Sigmoid colon (tissue), 7 donors: ENCODE measurements around the gene S100A1. TPM values are rescaled to one million over a fixed set of nuclear protein-coding genes. Genes with fewer than 3 reads are reported as not detected.

ENCODE experiments used
- DNase-seq: peaks from one replicate; pipeline ENCODE4 v3.0.0-alpha.2; 2019
- H3K27ac ChIP-seq, 4 donors: fragments of 200-600 bp; sonication (generic); one replicate each; pipeline ENCODE4 v1.5.1; 2016 to 2019; ENCODE audit warnings: mild to moderate bottlenecking in 1 of 4
- H3K27me3 ChIP-seq, 3 donors: fragments of 200-600 bp; sonication (generic); one replicate each; pipeline ENCODE4 v1.5.1; 2019; ENCODE audit warnings: mild to moderate bottlenecking in 1 of 3
- H3K36me3 ChIP-seq, 4 donors: fragments of 200-600 bp; sonication (generic); one replicate each; pipeline ENCODE4 v1.5.1; 2016 to 2019
- H3K4me1 ChIP-seq, 4 donors: fragments of 200-600 bp; sonication (generic); one replicate each; pipeline ENCODE4 v1.5.1; 2017 to 2019
- H3K4me3 ChIP-seq, 4 donors: fragments of 200-600 bp; sonication (generic); one replicate each; pipeline ENCODE4 v1.5.1; 2017 to 2019; ENCODE audit warnings: mild to moderate bottlenecking in 2 of 4, moderate library complexity in 1 of 4
- H3K9me3 ChIP-seq, 4 donors: fragments of 200-600 bp in 3 of 4; sonication (generic) in 3 of 4; one replicate each; pipeline versions ENCODE4 v1.5.1 to v1.6.1; 2013 to 2019
- CTCF ChIP-seq, 4 experiments: fragments of 450-650 bp in 3 of 4; fragments of 200-600 bp in 1 of 4; IDR thresholded peaks; one replicate each; pipeline ENCODE4 v1.5.1; 2016 to 2019; ENCODE audit warnings: antibody characterized with exemption in 4 of 4, mild to moderate bottlenecking in 3 of 4, moderate library complexity in 2 of 4
- EP300 ChIP-seq, 4 donors: sonication (generic); formaldehyde crosslinking; IDR thresholded peaks; one replicate each; pipeline ENCODE4 v1.6.1; 2017; ENCODE audit warnings: antibody characterized with exemption in 4 of 4
- POLR2A ChIP-seq, 2 donors: fragments of 450-650 bp; IDR thresholded peaks; one replicate each; pipeline ENCODE4 v1.6.1; 2016; ENCODE audit warnings: antibody characterized with exemption in 2 of 2, mild to moderate bottlenecking in 2 of 2, moderate library complexity in 2 of 2
- POLR2AphosphoS5 ChIP-seq, 4 donors: sonication (generic); formaldehyde crosslinking; IDR thresholded peaks; one replicate each; pipeline ENCODE4 v1.6.1; 2017; ENCODE audit warnings: antibody characterized with exemption in 4 of 4
- WGBS, 2 donors: extraction: QIAGEN DNeasy Blood & Tissue Kit; methylation state at CpG; one replicate each; pipeline ENCODE4 v1.1.7; 2013; 5-methylcytosine and 5-hydroxymethylcytosine counted together
- intact Hi-C: fragments of 100-400 bp; cut with DNase I; formaldehyde crosslinking; loops from one replicate; pipeline ENCODE4 v1.15.1; 2023
- polyA plus RNA-seq, 3 donors: library from polyadenylated mRNA; stranded (reverse); fragments of 200-250 nt; gene quantifications; one replicate each; pipeline ENCODE4 v1.2.3, GENCODE V29; 2013
- total RNA-seq, 4 donors: library from RNA; depleted of rRNA; stranded (reverse); fragments of >200 nt; gene quantifications; one replicate each; pipeline ENCODE4 v1.1.0, GENCODE V29; 2016
- donor health status: healthy with polysubstance abuse.
- donor health status: Bipolar disorder and iron deficiency.
- donor health status: healthy.

Gene S100A1
- total and polyA plus RNA-seq, 7 donors, result 2.3 to 22.2 (median 6.6) TPM

DNA sequence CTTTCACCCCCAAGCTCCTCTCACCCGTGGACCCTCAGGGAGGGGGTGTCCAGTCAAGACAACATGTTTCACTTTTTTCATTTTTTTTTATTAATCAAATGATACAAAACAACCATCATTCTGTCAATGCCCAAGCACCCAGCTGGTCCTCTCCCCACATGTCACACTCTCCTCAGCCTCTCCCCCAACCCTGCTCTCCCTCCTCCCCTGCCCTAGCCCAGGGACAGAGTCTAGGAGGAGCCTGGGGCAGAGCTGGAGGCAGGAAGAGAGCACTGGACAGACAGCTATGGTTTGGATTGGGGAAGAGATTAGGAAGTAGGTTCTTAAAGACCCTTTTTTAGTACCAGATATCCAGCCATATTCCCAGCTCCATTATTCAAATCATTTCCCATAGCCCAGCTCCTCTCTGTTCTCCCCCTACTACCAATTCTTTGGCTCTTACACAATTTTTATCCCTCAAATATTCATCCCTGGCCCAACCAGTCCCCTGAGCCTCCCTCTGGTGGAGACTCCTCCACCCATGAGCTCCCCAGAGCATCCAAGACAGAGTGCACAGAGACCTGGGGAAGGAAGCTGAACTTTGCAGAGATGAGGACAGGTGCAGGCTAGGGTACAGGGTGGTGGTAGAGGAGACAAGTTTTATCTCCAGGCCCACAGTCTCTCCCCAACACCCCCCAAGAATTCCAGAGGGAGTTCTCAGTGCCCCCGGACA is 13.9 kb upstream of the S100A1 start:
- peaks cover 0 to 11% (median 8%) of the 10 kb centered on the region in 4 donors for H3K36me3 ChIP-seq
- H3K27me3 ChIP-seq, result no peaks in the 10 kb centered on the region
- DNase-seq, result no peak
- intact Hi-C loops, result loop anchor here (5.0 kb wide), 1 partner anchor 82 kb away; no protein-coding TSS in a partner anchor
- 57 to 79% methylated on average over 2 of the region's 2 CpGs for WGBS, 2 donors
- TF ChIP-seq EP300 (IDR thresholded peaks at IDR 0.05) (no peak), CTCF (IDR thresholded peaks at IDR 0.05) (no peak), POLR2AphosphoS5 (IDR thresholded peaks at IDR 0.05) (no peak), POLR2A (IDR thresholded peaks at IDR 0.05) (no peak)
- H3K4me1 ChIP-seq, result peaks cover 0 to 50% (median 42%) of the 10 kb centered on the region in 4 donors
- H3K9me3 ChIP-seq, result no peaks in the 10 kb centered on the region
- no peak overlapping the region for H3K27ac ChIP-seq
- no peak overlapping the region for H3K4me3 ChIP-seq

GRCh38 chr1:153614906-153615305 is 13.3 kb upstream of the S100A1 start:
- Histone ChIP-seq H3K4me3 (no peak overlapping the region), H3K27me3 (no peaks in the 10 kb centered on the region), H3K36me3 (peaks cover 0 to 17% (median 10%) of the 10 kb centered on the region in 4 donors), H3K9me3 (no peaks in the 10 kb centered on the region), H3K27ac (no peak overlapping the region), H3K4me1 (peaks cover 0 to 44% (median 36%) of the 10 kb centered on the region in 4 donors)
- no peak for DNase-seq
- no peak for TF ChIP-seq CTCF (IDR thresholded peaks at IDR 0.05)
- no peak for TF ChIP-seq EP300 (IDR thresholded peaks at IDR 0.05)
- no peak for TF ChIP-seq POLR2A (IDR thresholded peaks at IDR 0.05)
- no peak for TF ChIP-seq POLR2AphosphoS5 (IDR thresholded peaks at IDR 0.05)
- intact Hi-C loops, result loop anchor here (5.0 kb wide), 2 partner anchors 83 to 103 kb away; no protein-coding TSS in a partner anchor
- 90 to 92% methylated on average over 7 of the region's 7 CpGs for WGBS, 2 donors

DNA sequence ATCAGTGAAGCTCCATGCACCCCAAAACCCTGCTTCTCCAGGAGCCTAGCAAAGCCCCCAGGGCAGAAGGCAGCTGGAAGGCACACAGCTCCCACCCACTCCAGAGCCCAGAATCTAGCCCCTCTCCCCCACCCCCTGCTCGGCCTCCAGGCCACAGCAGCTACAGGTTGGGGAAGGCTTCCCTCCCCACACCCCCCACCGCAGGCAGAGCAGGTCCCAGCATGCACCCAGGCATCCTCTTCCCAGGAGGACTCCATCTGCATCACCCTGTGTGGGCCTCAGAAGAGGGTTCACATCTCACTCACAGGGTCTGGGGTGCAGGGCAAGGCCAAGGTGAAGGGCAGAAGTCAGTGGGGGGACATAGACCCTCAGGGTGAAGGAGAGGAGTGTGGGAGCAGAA is 12.8 kb upstream of the S100A1 start:
- no peak overlapping the region for H3K4me3 ChIP-seq
- peaks cover 0 to 22% (median 10%) of the 10 kb centered on the region in 4 donors for H3K36me3 ChIP-seq
- no peak for DNase-seq
- intact Hi-C loops, result loop anchor here (5.0 kb wide), 1 partner anchor 103 kb away; no protein-coding TSS in a partner anchor
- H3K4me1 ChIP-seq, result peaks cover 0 to 39% (median 31%) of the 10 kb centered on the region in 4 donors
- H3K27me3 ChIP-seq, result no peaks in the 10 kb centered on the region
- H3K27ac ChIP-seq, result no peak overlapping the region
- TF ChIP-seq EP300 (IDR thresholded peaks at IDR 0.05) (no peak), POLR2A (IDR thresholded peaks at IDR 0.05) (no peak), POLR2AphosphoS5 (IDR thresholded peaks at IDR 0.05) (no peak), CTCF (IDR thresholded peaks at IDR 0.05) (no peak)
- WGBS, 2 donors, result 49 to 82% methylated on average over 2 of the region's 2 CpGs
- no peaks in the 10 kb centered on the region for H3K9me3 ChIP-seq

DNA sequence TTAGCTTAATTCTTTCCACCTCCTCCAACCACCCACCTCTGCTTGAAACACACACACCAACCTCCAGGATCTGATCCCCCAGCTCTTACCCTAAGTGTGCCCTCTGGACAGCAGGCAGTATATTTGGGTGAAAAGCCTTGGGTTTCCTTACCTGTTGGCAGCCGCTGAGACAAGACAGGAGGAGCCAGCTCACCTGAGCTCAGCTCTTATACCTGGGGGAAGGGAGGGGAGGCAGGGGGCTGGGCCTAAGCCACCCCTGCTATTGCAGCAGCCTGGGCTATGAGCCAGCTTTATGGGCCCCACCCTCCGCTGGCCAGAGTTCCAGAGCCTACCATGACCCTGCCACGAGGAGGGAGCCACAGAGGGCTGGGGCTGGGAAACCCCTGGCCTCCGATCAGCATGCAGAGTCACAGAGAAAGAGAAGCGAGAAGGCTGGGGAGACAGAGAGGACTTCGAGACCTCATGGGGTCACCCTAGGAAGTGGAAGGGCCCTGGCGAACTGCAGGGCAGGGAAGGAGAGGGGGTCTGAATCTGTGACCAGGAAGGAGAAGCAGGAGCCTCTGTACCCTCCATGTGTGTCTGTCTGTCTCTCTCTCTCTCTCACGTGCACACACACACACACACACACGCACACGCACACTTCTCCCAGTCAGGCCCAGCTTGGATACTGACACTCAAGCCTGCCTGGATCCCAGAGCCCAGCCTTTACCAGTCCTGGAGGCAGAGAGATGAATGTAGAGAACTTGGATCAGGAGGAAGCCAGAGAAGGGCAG is 11.9 kb upstream of the S100A1 start, which contains the start of gene S100A14:
S100A14 (minus strand) TSS at position 182 of the 773 bp plus-strand sequence. CDS start 467 bp downstream, outside the sequence.
- peaks cover 0 to 30% (median 22%) of the 10 kb centered on the region in 4 donors for H3K4me1 ChIP-seq
- no peaks in the 10 kb centered on the region for H3K27me3 ChIP-seq
- no peaks in the 10 kb centered on the region for H3K9me3 ChIP-seq
- 15 to 59% methylated on average over 10 of the region's 10 CpGs for WGBS, 2 donors
- H3K27ac ChIP-seq, result peak within 1 kb of the TSS in 3 of 4 donors; percentile 7 to 13 (median 10)
- peaks cover 0 to 25% (median 10%) of the 10 kb centered on the region in 4 donors for H3K36me3 ChIP-seq
- H3K4me3 ChIP-seq, result no peak within 1 kb of the TSS
- intact Hi-C loops, result loop anchor here (2.0 to 5.0 kb wide), 2 partner anchors 44 to 104 kb away; no protein-coding TSS in a partner anchor
- no peak for DNase-seq
- TF ChIP-seq POLR2A (IDR thresholded peaks at IDR 0.05), result peak in 1 of 2 donors; percentile 41
- TF ChIP-seq POLR2AphosphoS5 (IDR thresholded peaks at IDR 0.05), result peak in 1 of 4 donors; percentile 24
- TF ChIP-seq EP300 (IDR thresholded peaks at IDR 0.05), result no peak
